ENCODE results near the gene SIK2.

The SIK2 gene

DNA sequence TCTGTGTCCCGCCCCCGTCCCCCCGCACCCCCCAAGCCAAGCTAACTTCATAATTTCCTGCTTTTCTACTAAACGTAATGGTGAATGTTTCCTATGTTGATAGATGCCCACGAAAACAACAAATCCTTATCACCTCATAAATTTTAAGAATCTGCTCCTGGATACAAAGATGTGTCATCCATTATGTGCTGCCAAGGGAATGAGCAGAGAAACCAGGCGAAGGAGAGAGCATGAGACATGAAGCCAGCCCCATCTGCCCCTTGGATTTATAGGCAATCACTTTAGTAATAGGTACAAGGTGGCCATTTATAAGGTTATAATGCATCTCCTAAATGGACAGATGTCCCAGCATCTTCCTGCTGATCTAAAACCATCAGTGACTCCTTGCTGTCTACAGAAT, 31.5 kb upstream of the SIK2 start:
- no peak overlapping the region for H3K4me3 ChIP-seq (ENCODE audit: low read depth, low read length)
- in situ Hi-C loops (cut with HindIII; ENCODE audit: low sequenced_read_pairs) = no loop called here
- TF ChIP-seq, protein P1, sequence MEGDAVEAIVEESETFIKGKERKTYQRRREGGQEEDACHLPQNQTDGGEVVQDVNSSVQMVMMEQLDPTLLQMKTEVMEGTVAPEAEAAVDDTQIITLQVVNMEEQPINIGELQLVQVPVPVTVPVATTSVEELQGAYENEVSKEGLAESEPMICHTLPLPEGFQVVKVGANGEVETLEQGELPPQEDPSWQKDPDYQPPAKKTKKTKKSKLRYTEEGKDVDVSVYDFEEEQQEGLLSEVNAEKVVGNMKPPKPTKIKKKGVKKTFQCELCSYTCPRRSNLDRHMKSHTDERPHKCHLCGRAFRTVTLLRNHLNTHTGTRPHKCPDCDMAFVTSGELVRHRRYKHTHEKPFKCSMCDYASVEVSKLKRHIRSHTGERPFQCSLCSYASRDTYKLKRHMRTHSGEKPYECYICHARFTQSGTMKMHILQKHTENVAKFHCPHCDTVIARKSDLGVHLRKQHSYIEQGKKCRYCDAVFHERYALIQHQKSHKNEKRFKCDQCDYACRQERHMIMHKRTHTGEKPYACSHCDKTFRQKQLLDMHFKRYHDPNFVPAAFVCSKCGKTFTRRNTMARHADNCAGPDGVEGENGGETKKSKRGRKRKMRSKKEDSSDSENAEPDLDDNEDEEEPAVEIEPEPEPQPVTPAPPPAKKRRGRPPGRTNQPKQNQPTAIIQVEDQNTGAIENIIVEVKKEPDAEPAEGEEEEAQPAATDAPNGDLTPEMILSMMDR (IDR thresholded peaks at IDR 0.05; ENCODE audit: low read depth, low read length, missing control alignments) = no peak
- no peak for DNase-seq (ENCODE audit: low read depth)

DNA sequence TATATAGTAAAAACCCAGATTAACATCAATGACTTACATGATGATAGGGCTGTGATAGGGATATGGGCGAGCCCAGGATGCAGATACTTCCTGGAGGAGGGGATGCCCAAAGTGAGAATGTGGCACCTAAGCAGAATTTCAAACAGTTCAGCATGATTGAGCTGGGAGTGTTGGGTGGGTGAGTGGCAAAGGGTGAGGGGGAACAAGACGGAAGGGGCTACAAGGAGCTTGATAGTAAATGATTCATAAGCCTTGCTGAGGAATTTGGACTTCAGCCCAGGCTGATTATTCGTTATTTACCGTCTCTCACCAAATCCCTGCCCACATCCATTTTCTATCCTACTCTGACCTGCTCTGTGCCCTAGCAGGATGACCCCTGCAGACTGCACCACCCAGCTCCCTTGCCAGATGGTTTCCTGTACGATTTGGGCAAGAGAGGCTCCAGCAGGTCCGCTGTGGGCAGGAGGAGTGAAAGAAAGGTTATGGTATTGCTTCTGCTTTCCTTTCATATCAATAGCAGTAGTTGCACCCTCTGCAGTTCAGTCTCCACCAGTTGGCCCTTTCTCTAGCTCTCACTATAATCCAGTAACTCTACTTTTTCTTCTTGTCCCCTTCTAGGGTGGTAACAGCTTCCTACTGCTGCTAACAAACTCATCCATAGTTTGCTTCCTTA, 30.3 kb upstream of the SIK2 start:
- DNase-seq (ENCODE audit: low read depth) = no peak
- no peak overlapping the region for H3K4me3 ChIP-seq (ENCODE audit: low read depth, low read length)
- in situ Hi-C loops (cut with HindIII; ENCODE audit: low sequenced_read_pairs) = no loop called here
- TF ChIP-seq, protein P1 (IDR thresholded peaks at IDR 0.05; ENCODE audit: low read depth, low read length, missing control alignments) = no peak

DNA sequence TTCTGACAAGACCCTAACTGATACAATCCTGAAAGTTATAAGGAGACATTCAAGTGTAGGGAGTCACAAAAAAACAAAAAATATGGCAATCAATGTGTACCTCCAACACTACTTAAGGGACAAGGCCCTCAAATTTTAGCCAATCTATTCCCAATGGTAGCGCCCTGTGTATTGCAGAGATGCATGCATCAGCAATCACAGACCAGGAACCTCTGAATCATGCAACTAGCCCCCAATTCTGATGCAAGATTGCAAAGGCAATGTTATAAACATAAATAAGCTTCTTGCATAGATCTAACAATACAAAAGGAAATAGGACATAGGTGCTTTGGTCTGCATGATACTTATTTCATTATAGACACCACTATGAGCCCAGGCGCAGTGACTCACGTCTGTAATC, 29.7 kb upstream of the SIK2 start:
- DNase-seq (ENCODE audit: low read depth) = no peak
- no peak overlapping the region for H3K4me3 ChIP-seq (ENCODE audit: low read depth, low read length)
- in situ Hi-C loops (cut with HindIII; ENCODE audit: low sequenced_read_pairs) = no loop called here
- TF ChIP-seq, protein P1 (IDR thresholded peaks at IDR 0.05; ENCODE audit: low read depth, low read length, missing control alignments) = no peak

DNA sequence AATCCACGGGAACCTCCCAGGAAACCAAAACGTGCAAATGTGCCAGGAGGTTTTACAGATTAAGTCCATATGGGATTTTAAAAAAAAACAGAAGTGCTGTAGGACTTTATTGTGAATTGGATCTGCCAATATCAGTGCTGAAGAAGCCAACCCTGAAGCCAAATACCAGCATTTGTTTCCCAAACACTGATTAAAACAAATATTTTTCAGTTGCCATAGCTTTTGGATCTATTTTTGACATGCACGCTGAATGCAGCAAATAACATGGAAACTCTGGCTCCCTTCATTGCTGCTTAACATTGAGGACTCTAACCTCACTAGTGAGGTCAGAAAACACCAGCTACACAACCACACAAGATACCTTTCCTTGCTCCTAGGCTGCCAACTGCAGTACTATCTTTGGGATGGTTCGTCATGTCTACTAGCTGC, 28.4 kb upstream of the SIK2 start:
- in situ Hi-C loops (cut with HindIII; ENCODE audit: low sequenced_read_pairs) = no loop called here
- DNase-seq (ENCODE audit: low read depth) = no peak
- no peak overlapping the region for H3K4me3 ChIP-seq (ENCODE audit: low read depth, low read length)
- TF ChIP-seq, protein P1 (IDR thresholded peaks at IDR 0.05; ENCODE audit: low read depth, low read length, missing control alignments) = no peak

DNA sequence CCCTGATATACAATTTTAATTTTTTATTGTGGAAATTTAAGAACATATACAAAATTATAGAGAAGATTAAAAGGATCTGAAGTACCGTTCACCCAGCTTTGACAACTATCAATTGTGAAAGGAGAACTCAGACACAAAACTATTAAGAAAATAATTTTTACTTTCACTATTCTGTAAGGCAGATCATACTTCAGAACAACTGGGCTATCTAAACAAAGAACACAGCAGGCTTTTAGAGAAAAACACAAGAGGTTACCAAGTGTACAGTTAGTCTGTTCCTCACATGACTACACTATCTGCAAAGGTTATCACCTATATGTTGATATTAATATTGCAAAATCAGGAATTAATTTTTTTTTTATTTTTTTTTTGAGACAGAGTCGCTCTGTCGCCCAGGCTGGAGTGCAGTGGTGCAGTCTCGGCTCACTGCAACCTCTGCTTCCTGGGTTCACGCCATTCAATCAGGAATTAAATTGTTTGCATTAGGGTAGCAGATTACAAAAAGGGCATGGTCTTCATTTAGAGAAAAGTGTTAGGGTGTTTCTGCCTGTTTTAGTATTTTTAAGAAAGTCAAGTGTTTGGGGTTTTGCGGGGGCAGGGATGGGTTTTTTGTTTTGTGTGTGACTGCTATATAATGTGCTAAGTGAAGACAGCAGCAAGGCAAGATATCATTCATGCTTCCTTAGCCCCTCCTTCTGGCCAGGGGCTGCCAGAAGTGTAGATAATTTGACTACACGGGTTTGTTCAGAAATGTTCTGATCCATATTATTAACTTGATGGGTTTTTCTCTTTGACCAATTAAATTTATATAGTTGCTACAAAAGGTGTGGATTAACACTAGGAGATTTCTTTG, 27.6 kb upstream of the SIK2 start:
- TF ChIP-seq, protein P1 (IDR thresholded peaks at IDR 0.05; ENCODE audit: low read depth, low read length, missing control alignments) = no peak
- in situ Hi-C loops (cut with HindIII; ENCODE audit: low sequenced_read_pairs) = no loop called here
- no peak for DNase-seq (ENCODE audit: low read depth)
- no peak overlapping the region for H3K4me3 ChIP-seq (ENCODE audit: low read depth, low read length)

DNA sequence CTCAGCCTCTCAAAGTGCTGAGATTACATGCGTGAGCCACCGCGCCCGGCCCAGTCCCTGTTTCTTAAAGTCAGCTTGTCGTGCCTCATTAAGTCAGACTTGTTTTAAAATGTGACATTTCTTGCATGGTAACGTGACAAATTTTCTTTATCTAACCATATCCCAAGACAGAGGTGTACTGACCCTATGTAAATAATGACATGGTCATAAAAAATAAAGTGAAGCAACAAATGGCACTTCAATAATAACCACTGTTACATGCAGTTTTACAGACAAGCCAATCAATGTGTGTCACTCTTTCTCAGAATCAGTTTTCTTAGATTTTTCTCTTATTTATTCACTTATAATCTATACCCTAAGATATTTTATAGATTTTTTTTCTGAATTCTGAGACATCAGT, 26.5 kb upstream of the SIK2 start:
- DNase-seq (ENCODE audit: low read depth) = no peak
- no peak overlapping the region for H3K4me3 ChIP-seq (ENCODE audit: low read depth, low read length)
- in situ Hi-C loops (cut with HindIII; ENCODE audit: low sequenced_read_pairs) = no loop called here
- TF ChIP-seq, protein P1 (IDR thresholded peaks at IDR 0.05; ENCODE audit: low read depth, low read length, missing control alignments) = no peak

All from astrocyte of the cerebellum (primary cell).